ENCODE measurements around the gene FBN1. TPM values are rescaled to one million over a fixed set of nuclear protein-coding genes. Genes with fewer than 3 reads are reported as not detected.

The FBN1 gene
- total and polyA plus RNA-seq, 7 donors = 1.2 to 173 (median 57.0) TPM

- Histone ChIP-seq H3K27me3 (no peaks in the 10 kb centered on the region), H3K4me3 (no peak overlapping the region), H3K9me3 (no peaks in the 10 kb centered on the region), H3K36me3 (no peaks in the 10 kb centered on the region), H3K4me1 (peaks cover 0 to 11% (median 3%) of the 10 kb centered on the region in 4 donors), H3K27ac (peak overlapping the region in 3 of 4 donors; percentile 17 to 39 (median 28))
- no peak for TF ChIP-seq EP300 (IDR thresholded peaks at IDR 0.05)
- TF ChIP-seq, protein P1, sequence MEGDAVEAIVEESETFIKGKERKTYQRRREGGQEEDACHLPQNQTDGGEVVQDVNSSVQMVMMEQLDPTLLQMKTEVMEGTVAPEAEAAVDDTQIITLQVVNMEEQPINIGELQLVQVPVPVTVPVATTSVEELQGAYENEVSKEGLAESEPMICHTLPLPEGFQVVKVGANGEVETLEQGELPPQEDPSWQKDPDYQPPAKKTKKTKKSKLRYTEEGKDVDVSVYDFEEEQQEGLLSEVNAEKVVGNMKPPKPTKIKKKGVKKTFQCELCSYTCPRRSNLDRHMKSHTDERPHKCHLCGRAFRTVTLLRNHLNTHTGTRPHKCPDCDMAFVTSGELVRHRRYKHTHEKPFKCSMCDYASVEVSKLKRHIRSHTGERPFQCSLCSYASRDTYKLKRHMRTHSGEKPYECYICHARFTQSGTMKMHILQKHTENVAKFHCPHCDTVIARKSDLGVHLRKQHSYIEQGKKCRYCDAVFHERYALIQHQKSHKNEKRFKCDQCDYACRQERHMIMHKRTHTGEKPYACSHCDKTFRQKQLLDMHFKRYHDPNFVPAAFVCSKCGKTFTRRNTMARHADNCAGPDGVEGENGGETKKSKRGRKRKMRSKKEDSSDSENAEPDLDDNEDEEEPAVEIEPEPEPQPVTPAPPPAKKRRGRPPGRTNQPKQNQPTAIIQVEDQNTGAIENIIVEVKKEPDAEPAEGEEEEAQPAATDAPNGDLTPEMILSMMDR (IDR thresholded peaks at IDR 0.05) = no peak
- intact Hi-C loops (cut with DNase I) = no loop called here
- 56 to 69% methylated on average over 4 of the region's 4 CpGs for WGBS, 2 donors
- DNase-seq = no peak
Observed at GRCh38 chr15:48566668-48567067, 78.8 kb downstream of the FBN1 start.

GRCh38 chr15:48565560-48566482 lies 79.7 kb downstream of the FBN1 start:
- Histone ChIP-seq H3K4me1 (peaks cover 0 to 11% (median 3%) of the 10 kb centered on the region in 4 donors), H3K27ac (peak overlapping the region in 3 of 4 donors; percentile 17 to 39 (median 28)), H3K9me3 (no peaks in the 10 kb centered on the region), H3K4me3 (no peak overlapping the region), H3K27me3 (no peaks in the 10 kb centered on the region), H3K36me3 (no peaks in the 10 kb centered on the region)
- no peak for TF ChIP-seq EP300 (IDR thresholded peaks at IDR 0.05)
- TF ChIP-seq, protein P1 (IDR thresholded peaks at IDR 0.05) = no peak
- TF ChIP-seq POLR2A (IDR thresholded peaks at IDR 0.05) = no peak
- TF ChIP-seq POLR2AphosphoS5 (IDR thresholded peaks at IDR 0.05) = peak in 1 of 4 donors; percentile 18
- 73 to 84% methylated on average over 1 of the region's 1 CpG for WGBS, 2 donors
- DNase-seq = no peak
- intact Hi-C loops (cut with DNase I) = no loop called here

DNA sequence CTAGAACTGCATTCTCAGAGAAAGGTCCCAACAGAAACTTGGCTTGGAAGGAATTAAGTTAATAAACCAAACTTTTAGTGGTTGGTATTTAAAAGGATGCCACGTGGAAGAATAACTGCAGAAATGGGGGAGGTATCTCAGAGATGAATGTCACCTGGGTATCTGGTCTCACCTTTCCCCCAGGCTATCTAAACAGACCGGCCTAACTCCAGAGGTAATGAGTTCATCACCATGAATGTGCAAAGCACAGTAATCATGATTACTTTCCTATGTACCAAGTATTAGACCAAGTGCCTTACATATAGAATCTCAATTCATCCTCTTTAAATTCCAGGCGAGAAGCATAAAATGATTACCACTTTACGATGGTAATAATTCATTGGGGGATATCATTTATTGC lies 80.8 kb downstream of the FBN1 start:
- no peak overlapping the region for H3K27ac ChIP-seq

GRCh38 chr15:48563934-48564333 lies 81.6 kb downstream of the FBN1 start:
- no peak overlapping the region for H3K4me3 ChIP-seq
- H3K9me3 ChIP-seq = no peaks in the 10 kb centered on the region
- intact Hi-C loops (cut with DNase I) = no loop called here
- H3K36me3 ChIP-seq = no peaks in the 10 kb centered on the region
- DNase-seq = no peak
- H3K27ac ChIP-seq = no peak overlapping the region
- peaks cover 0 to 27% (median 12%) of the 10 kb centered on the region in 4 donors for H3K4me1 ChIP-seq
- no peaks in the 10 kb centered on the region for H3K27me3 ChIP-seq
- 68 to 80% methylated on average over 3 of the region's 3 CpGs for WGBS, 2 donors
- TF ChIP-seq, protein P1 (IDR thresholded peaks at IDR 0.05) = no peak
- no peak for TF ChIP-seq EP300 (IDR thresholded peaks at IDR 0.05)
- TF ChIP-seq POLR2A (IDR thresholded peaks at IDR 0.05) = no peak
- no peak for TF ChIP-seq POLR2AphosphoS5 (IDR thresholded peaks at IDR 0.05)

More for the DNA sequence above, 80.8 kb downstream of the FBN1 start:
- Histone ChIP-seq H3K27me3 (no peaks in the 10 kb centered on the region), H3K4me1 (peaks cover 0 to 19% (median 6%) of the 10 kb centered on the region in 4 donors), H3K36me3 (no peaks in the 10 kb centered on the region), H3K4me3 (no peak overlapping the region), H3K9me3 (no peaks in the 10 kb centered on the region)
- no peak for DNase-seq
- TF ChIP-seq, protein P1 (IDR thresholded peaks at IDR 0.05) = no peak
- no peak for TF ChIP-seq EP300 (IDR thresholded peaks at IDR 0.05)
- no peak for TF ChIP-seq POLR2AphosphoS5 (IDR thresholded peaks at IDR 0.05)
- TF ChIP-seq POLR2A (IDR thresholded peaks at IDR 0.05) = no peak
- intact Hi-C loops (cut with DNase I) = no loop called here
- 61 to 82% methylated on average over 4 of the region's 4 CpGs for WGBS, 2 donors

Measured in sigmoid colon (tissue), 7 donors.